ENCODE measurements around the gene KCNJ12.

Gene KCNJ12

DNA sequence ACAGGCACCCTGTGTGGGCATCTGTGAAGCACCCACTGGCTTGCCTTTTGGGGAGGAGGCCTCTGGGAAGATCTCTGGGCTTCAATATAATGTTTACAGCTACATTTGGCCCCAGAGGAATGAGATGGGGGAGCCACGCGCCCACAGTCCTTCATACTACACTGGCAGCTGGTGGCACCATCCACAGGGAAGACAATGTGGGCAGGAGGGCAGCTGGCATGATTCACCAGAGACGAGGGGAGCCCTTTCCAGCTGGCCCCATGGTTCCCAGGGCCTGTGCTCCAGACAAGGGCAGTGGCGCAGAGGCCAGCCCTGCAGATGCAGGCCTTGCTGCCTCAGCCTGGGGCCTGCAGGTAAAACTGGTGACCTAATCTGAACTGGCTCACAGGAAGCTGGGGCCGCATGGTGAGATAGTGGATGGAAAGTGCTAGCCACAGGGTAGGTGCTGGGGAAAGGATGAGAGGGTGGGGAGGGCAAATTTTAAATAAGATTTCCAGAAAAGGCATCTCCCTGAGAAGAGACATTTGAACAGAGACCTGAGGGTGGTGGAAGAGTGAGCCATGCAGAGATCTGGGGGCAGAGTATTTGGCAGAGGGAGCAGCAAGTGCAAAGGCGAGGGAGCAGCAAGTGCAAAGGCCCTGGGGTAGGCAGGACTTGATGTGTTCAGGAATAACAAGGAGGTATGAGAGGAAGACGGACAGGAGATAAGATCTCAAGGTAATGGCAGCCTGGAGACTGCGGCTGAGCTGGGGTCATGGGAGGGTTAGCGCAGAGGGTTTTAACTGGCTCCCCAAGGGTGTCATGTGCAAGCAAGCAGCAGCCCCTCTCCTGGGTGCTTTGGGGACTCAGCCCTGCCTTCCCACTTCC, 12.1 kb upstream of the KCNJ12 start:
- POLR2A ChIA-PET, result no interaction called here
- CTCF ChIA-PET, result interaction anchor here (0.6 kb wide), 2 partner anchors 53 to 459 kb away, joined by 3 read pairs; no protein-coding TSS in a partner anchor
- no peak overlapping the region for H3K27ac ChIP-seq (ENCODE audit: extremely low read depth, low read depth, low read length)

DNA sequence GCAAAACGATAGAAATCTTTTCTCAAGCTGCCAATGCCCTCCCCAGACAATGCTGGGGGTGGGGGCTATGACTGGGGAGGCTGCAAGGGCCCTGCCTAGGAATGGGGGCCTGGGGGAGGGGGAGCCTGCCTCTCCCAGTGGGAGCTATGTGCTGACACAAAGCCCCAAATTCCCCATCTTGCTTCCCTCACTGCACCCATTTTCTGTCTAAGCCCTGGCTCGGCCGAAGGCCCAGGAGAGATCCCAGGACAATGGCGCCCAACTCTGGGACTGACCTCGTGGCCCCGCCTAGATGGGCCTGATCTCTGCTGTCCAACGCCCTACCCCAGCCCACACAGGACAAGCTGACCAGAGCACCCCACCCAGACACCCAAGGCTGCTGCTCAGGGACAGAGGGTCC, 11.1 kb upstream of the KCNJ12 start:
- TF ChIP-seq YY1 (tag by site-specific recombination; IDR thresholded peaks at IDR 0.05) (no peak), ZNF660 (tag by site-specific recombination; IDR thresholded peaks at IDR 0.05) (no peak), TRIM28 (IDR thresholded peaks at IDR 0.05; ENCODE audit: borderline replicate concordance, low read length) (no peak), ZNF514 (tag by site-specific recombination; IDR thresholded peaks at IDR 0.05) (no peak), KLF1 (tag by site-specific recombination; IDR thresholded peaks at IDR 0.05) (no peak)
- TF ChIP-seq, protein P1, sequence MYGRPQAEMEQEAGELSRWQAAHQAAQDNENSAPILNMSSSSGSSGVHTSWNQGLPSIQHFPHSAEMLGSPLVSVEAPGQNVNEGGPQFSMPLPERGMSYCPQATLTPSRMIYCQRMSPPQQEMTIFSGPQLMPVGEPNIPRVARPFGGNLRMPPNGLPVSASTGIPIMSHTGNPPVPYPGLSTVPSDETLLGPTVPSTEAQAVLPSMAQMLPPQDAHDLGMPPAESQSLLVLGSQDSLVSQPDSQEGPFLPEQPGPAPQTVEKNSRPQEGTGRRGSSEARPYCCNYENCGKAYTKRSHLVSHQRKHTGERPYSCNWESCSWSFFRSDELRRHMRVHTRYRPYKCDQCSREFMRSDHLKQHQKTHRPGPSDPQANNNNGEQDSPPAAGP (tag by site-specific recombination; IDR thresholded peaks at IDR 0.05), result no peak
- H3K36me3 ChIP-seq (ENCODE audit: control insufficient read depth in 2 of 2, insufficient read depth in 1 of 2, low read length in 2 of 2), result no peaks in the 10 kb centered on the region
- no peak overlapping the region for H3K27ac ChIP-seq (ENCODE audit: extremely low read depth, low read depth, low read length)
- CTCF ChIA-PET, result interaction anchor here (0.6 kb wide), 1 partner anchor 54 kb away, joined by 3 read pairs; no protein-coding TSS in a partner anchor
- H3K4me3 ChIP-seq (ENCODE audit: low read depth, low read length), result no peak overlapping the region
- POLR2A ChIA-PET, result no interaction called here
- peaks cover 4% of the 10 kb centered on the region; the same call in 1 of the 2 replicates for H3K4me1 ChIP-seq (ENCODE audit: control insufficient read depth, insufficient read depth, low read length)
- no peaks in the 10 kb centered on the region for H3K9me3 ChIP-seq (ENCODE audit: control insufficient read depth, insufficient read depth, low read depth, low read length)

More for the DNA sequence above, 12.1 kb upstream of the KCNJ12 start:
- no peaks in the 10 kb centered on the region for H3K9me3 ChIP-seq (ENCODE audit: control insufficient read depth, insufficient read depth, low read depth, low read length)
- no peak overlapping the region for H3K4me3 ChIP-seq (ENCODE audit: low read depth, low read length)
- peaks cover 4% of the 10 kb centered on the region; the same call in 1 of the 2 replicates for H3K4me1 ChIP-seq (ENCODE audit: control insufficient read depth, insufficient read depth, low read length)
- TF ChIP-seq, protein P2, sequence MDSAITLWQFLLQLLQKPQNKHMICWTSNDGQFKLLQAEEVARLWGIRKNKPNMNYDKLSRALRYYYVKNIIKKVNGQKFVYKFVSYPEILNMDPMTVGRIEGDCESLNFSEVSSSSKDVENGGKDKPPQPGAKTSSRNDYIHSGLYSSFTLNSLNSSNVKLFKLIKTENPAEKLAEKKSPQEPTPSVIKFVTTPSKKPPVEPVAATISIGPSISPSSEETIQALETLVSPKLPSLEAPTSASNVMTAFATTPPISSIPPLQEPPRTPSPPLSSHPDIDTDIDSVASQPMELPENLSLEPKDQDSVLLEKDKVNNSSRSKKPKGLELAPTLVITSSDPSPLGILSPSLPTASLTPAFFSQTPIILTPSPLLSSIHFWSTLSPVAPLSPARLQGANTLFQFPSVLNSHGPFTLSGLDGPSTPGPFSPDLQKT (IDR thresholded peaks at IDR 0.05; ENCODE audit: borderline replicate concordance, low read depth, low read length), result no peak
- TF ChIP-seq GLIS1 (tag by site-specific recombination; IDR thresholded peaks at IDR 0.05) (peak; percentile 27; the same call in 1 of the 2 replicates), WT1 (tag by site-specific recombination; IDR thresholded peaks at IDR 0.05) (no peak), ZNF175 (tag by site-specific recombination; IDR thresholded peaks at IDR 0.05) (no peak), ZNF23 (tag by site-specific recombination; IDR thresholded peaks at IDR 0.05; ENCODE audit: borderline replicate concordance) (no peak), ZNF623 (tag by site-specific recombination; IDR thresholded peaks at IDR 0.05) (peak; percentile 99), KLF16 (tag by site-specific recombination; IDR thresholded peaks at IDR 0.05) (no peak), ZNF302 (tag by site-specific recombination; IDR thresholded peaks at IDR 0.05; ENCODE audit: low read depth) (no peak)
- TF ChIP-seq, protein P3, sequence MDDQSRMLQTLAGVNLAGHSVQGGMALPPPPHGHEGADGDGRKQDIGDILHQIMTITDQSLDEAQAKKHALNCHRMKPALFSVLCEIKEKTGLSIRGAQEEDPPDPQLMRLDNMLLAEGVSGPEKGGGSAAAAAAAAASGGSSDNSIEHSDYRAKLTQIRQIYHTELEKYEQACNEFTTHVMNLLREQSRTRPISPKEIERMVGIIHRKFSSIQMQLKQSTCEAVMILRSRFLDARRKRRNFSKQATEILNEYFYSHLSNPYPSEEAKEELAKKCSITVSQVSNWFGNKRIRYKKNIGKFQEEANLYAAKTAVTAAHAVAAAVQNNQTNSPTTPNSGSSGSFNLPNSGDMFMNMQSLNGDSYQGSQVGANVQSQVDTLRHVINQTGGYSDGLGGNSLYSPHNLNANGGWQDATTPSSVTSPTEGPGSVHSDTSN (CRISPR knock-in tag; IDR thresholded peaks at IDR 0.05), result no peak
- no peaks in the 10 kb centered on the region for H3K36me3 ChIP-seq (ENCODE audit: control insufficient read depth in 2 of 2, insufficient read depth in 1 of 2, low read length in 2 of 2)

DNA sequence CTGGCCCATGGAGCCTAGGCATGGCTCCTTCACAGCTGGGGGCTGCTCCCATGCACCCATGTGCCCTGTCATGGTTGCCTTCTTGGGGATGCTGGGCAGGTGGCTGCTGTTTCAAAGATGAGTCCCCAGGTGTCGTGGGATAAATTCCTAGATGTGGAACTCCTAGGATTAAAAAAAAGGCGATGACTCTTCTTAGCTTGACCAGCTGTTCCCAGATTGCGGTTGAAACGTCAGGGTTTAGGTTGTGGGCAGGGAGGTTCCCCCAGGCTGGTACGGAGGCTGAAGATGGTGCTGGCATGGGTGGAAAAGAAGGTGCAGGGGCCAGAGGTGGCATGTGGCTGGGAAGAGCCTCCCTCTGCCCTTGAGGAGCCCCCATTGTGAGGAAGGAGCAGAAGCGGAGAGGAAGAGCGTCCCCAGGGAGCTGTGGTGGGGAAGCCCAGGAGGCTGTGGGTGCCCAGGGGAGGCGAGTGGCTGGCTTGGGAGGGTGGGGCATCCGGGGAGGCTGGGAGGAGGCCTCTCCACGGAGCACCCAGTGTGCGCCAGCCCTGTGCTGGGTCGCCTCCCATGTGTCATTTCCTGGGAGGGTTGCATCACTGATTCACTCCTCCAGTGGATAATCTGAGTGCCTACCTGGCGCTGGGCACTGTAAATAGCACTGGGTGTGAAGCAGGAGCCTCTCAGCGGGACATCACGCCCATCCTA, 7.5 kb upstream of the KCNJ12 start:
- Histone ChIP-seq H3K9me3 (ENCODE audit: control insufficient read depth, insufficient read depth, low read depth, low read length) (no peaks in the 10 kb centered on the region), H3K36me3 (ENCODE audit: control insufficient read depth in 2 of 2, insufficient read depth in 1 of 2, low read length in 2 of 2) (no peaks in the 10 kb centered on the region), H3K4me3 (ENCODE audit: low read depth, low read length) (no peak overlapping the region), H3K27ac (ENCODE audit: extremely low read depth, low read depth, low read length) (no peak overlapping the region), H3K4me1 (ENCODE audit: control insufficient read depth, insufficient read depth, low read length) (peaks cover 6% of the 10 kb centered on the region)
- ChIA-PET CTCF (interaction anchor here (0.7 kb wide), 1 partner anchor 324 kb away, joined by 3 read pairs; no protein-coding TSS in a partner anchor), POLR2A (no interaction called here)
- TF ChIP-seq ZIC2 (tag by site-specific recombination; IDR thresholded peaks at IDR 0.05), result peak; percentile 54
- TF ChIP-seq ZNF302 (tag by site-specific recombination; IDR thresholded peaks at IDR 0.05; ENCODE audit: low read depth), result no peak
